T-cell (primary cell): Measurements from ENCODE around the gene CCDC12. TPM values are rescaled to one million over a fixed set of nuclear protein-coding genes. Genes with fewer than 3 reads are reported as not detected.
A peak's percentile ranks its signal among the peaks of the same experiment; 100 is the strongest.

Experiments used
- ATAC-seq, 4 experiments: fragments of 200-7000 bp in 3 of 4; fragments of 150-1000 bp in 1 of 4; cut with Tn5 transposase; replicated peaks in 1 of 4; 1 replicate in 3 of 4; 2 replicates in 1 of 4; pipeline ENCODE4 v1.10.0; 2021; ENCODE audit warnings: moderate library complexity in 3 of 4, mild to moderate bottlenecking in 2 of 4, moderate number of reproducible peaks in 1 of 4
- CTCF ChIA-PET, 2 donors: fragments of 300-600 bp; sonication (Branson Sonifier 250); formaldehyde crosslinking; loops; one replicate each; lab custom pipeline; 2022; ENCODE audit warnings: antibody characterized with exemption in 2 of 2; lab: Charles Lee
- POLR2A ChIA-PET, 2 donors: fragments of 300-600 bp; sonication (Branson Sonifier 250); formaldehyde crosslinking; loops; one replicate each; lab custom pipeline; 2022; ENCODE audit warnings: antibody characterized with exemption in 2 of 2; lab: Charles Lee
- DNase-seq, 35 experiments: peaks; one replicate each; pipeline versions ENCODE4 v3.0.0 to v3.0.0-alpha.2; 2013 to 2023
- H3K27ac ChIP-seq: one replicate; pipeline ENCODE4 v1.5.1; 2013; ENCODE audit warnings: low read length
- H3K27me3 ChIP-seq, 2 experiments: replicated peaks in 1 of 2; 1 replicate in 1 of 2; 2 replicates in 1 of 2; pipeline versions ENCODE4 v1.6.1 to v1.7.0; 2013; ENCODE audit warnings: low read length in 1 of 2, mixed read lengths in 1 of 2; ENCODE audit not compliant: control insufficient read depth in 2 of 2, insufficient read depth in 2 of 2; ENCODE audit errors: extremely low read depth in 1 of 2
- H3K36me3 ChIP-seq, 2 donors: 1 replicate in 1 of 2; 2 replicates in 1 of 2; pipeline versions ENCODE4 v1.6.1 to v1.7.0; 2013; ENCODE audit warnings: low read length in 1 of 2; ENCODE audit not compliant: control insufficient read depth in 2 of 2, insufficient read depth in 1 of 2; ENCODE audit errors: extremely low read depth in 1 of 2
- H3K4me1 ChIP-seq, 2 experiments: 1 replicate in 1 of 2; 2 replicates in 1 of 2; pipeline versions ENCODE4 v1.6.1 to v1.7.0; 2013; ENCODE audit warnings: low read length in 2 of 2, mixed read lengths in 1 of 2; ENCODE audit not compliant: insufficient read depth in 2 of 2, control insufficient read depth in 1 of 2; ENCODE audit errors: extremely low read depth in 1 of 2
- H3K4me3 ChIP-seq, 2 donors: 1 replicate in 1 of 2; 2 replicates in 1 of 2; pipeline versions ENCODE4 v1.5.1 to v1.7.0; 2013; ENCODE audit warnings: mild to moderate bottlenecking in 2 of 2, low read length in 1 of 2, moderate library complexity in 1 of 2; ENCODE audit not compliant: control insufficient read depth in 1 of 2; ENCODE audit errors: extremely low read depth in 1 of 2
- H3K9me3 ChIP-seq: 2 replicates; pipeline ENCODE4 v1.7.0; 2013
- H3K27ac Mint-ChIP-seq, 2 donors: one replicate each; pipeline ENCODE4 v1.8.0; 2020 to 2021; ENCODE audit warnings: mild to moderate bottlenecking in 2 of 2, mixed read lengths in 2 of 2
- H3K27me3 Mint-ChIP-seq, 2 donors: one replicate each; pipeline ENCODE4 v1.8.0; 2021 to 2022; ENCODE audit warnings: mixed read lengths in 2 of 2
- H3K36me3 Mint-ChIP-seq: one replicate; pipeline ENCODE4 v1.8.0; 2021; ENCODE audit warnings: mixed read lengths
- H3K4me1 Mint-ChIP-seq, 3 donors: one replicate each; pipeline ENCODE4 v1.8.0; 2020 to 2022; ENCODE audit warnings: mixed read lengths in 3 of 3, mild to moderate bottlenecking in 1 of 3
- H3K4me3 Mint-ChIP-seq, 3 donors: one replicate each; pipeline ENCODE4 v1.8.0; 2020 to 2022; ENCODE audit warnings: mild to moderate bottlenecking in 3 of 3, mixed read lengths in 3 of 3, moderate library complexity in 3 of 3
- H3K9me3 Mint-ChIP-seq, 3 donors: one replicate each; pipeline ENCODE4 v1.8.0; 2020 to 2022; ENCODE audit warnings: mixed read lengths in 3 of 3
- WGBS: methylation state at CpG from one replicate; pipeline ENCODE4 v1.1.5; 2013; ENCODE audit warnings: missing lambda C conversion rate; ENCODE audit not compliant: insufficient coverage; 5-methylcytosine and 5-hydroxymethylcytosine counted together
- total RNA-seq, 35 experiments: library from RNA in 6 of 35; stranded (reverse) in 6 of 35; fragments of 120-200 nt in 1 of 35; gene quantifications; one replicate each; pipeline versions ENCODE4 v1.2.1 to v1.2.4 and lab custom pipeline; 2013 to 2026

Gene CCDC12
- total RNA-seq, 5 donors from 2014 or later (not counting 1 experiment from before 2014, with no cell fraction given): 66.5 to 78.4 (median 72.8) TPM

DNA sequence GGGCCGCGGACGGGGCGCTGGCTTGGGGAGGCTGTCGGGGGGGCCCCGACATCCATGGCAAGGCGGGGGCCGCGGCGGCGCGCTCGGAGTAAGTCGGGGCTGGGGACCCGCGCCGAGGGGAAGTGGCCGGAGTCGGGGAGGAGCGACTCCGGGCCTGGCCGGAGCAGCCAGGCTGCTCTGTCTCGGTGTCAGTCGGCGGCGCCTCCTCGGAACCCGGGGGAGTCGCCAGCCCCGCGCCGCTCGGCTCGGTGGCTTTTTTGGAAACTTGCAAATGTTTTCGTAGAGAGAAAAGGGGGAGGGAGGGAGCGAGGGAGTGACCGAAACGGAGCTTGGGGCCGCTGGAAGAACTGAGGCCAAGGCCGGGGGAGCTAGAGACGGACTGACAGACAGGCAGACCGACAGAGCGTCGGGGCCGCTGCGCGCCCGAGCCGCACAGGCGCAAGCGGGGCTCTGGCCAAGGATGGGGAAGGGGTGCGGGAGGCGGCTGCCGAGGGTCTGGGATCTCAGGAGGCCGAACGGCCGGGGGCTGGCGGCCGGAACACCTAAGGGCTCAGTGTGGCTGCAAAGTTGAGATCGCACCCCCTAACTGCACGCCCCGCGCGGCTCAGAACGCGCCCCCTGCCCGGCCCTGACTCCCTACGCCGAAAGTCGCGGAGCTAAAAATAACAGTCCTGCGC lies 94.0 kb downstream of the CCDC12 start:
- Histone ChIP-seq H3K4me1 (peaks cover 0 to 18% of the 10 kb centered on the region in 2 experiments), H3K27ac (no peak overlapping the region), H3K4me3 (peak overlapping the region; percentile 22 to 69), H3K9me3 (no peaks in the 10 kb centered on the region), H3K27me3 (peaks cover 7 to 71% of the 10 kb centered on the region in 2 experiments), H3K36me3 (no peaks in the 10 kb centered on the region)
- H3K27me3 Mint-ChIP-seq: peaks cover 19 to 49% of the 10 kb centered on the region in 2 donors
- WGBS: under 1% methylated on average over 65 of the region's 72 CpGs
- H3K36me3 Mint-ChIP-seq: no peaks in the 10 kb centered on the region
- no peak for DNase-seq
- ATAC-seq: peak in 2 of 4 experiments; percentile 21 to 29
- H3K4me1 Mint-ChIP-seq: peaks cover 4 to 15% (median 7%) of the 10 kb centered on the region in 3 donors
- H3K27ac Mint-ChIP-seq: no peak overlapping the region
- POLR2A ChIA-PET: interaction anchor here in 1 of 2 donors (0.7 kb wide), 1 partner anchor 457 kb away, joined by 6 read pairs; no protein-coding TSS in a partner anchor
- CTCF ChIA-PET: interaction anchor here in 1 of 2 donors (0.7 to 1.3 kb wide), 2 partner anchors 9 to 13 kb away, joined by 3 to 5 read pairs; no protein-coding TSS in a partner anchor
- peak overlapping the region; percentile 60 to 69 (median 69) for H3K4me3 Mint-ChIP-seq
- no peaks in the 10 kb centered on the region for H3K9me3 Mint-ChIP-seq

DNA sequence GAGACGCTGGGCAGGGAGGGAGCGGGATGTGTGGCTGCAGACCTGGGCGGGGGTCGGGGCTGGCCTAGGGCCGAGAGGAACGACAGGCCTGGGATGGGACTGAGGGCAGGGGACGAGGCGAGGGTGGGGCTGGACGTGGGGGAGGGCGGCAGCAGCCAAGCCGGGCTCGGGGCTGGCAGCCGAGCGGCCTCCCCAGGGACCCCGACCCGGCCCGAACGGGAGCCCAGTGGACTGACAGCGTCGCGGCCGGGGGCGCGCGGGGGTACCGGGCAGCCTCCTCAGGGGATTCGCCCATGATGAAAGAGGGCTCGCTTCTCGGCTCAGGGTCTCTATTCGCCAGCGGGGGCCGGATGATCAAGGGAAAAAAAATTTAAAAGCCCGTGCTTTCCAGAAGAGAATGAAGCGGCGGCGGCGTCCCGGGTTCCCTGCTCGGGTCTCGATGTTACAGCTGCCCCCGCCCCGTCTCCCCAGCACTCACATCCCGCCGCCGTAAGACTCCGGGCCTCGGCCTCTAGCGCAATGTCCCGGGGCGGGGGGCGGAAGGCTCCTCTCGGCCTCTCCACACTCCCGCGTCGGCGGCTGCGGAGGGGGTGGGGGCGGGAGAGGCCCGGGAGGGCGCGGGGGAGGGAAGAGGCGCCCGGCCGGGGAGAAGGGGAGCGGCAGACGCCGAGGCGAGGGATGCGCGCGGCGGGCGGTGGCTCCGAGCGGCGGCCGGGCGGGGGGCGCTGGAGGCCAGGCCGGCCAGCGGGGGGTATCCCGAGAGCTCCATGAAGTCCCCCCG lies 94.8 kb downstream of the CCDC12 start:
- Histone ChIP-seq H3K4me3 (peak overlapping the region; percentile 21 to 69), H3K36me3 (no peaks in the 10 kb centered on the region), H3K27ac (no peak overlapping the region), H3K27me3 (peaks cover 7 to 72% of the 10 kb centered on the region in 2 experiments), H3K9me3 (no peaks in the 10 kb centered on the region), H3K4me1 (peaks cover 0 to 18% of the 10 kb centered on the region in 2 experiments)
- POLR2A ChIA-PET: no interaction called here
- Mint-ChIP-seq H3K27me3 (peaks cover 19 to 49% of the 10 kb centered on the region in 2 donors), H3K27ac (no peak overlapping the region), H3K36me3 (no peaks in the 10 kb centered on the region), H3K4me3 (peak overlapping the region; percentile 55 to 60 (median 60)), H3K9me3 (no peaks in the 10 kb centered on the region), H3K4me1 (peaks cover 4 to 15% (median 7%) of the 10 kb centered on the region in 3 donors)
- DNase-seq (peak in 10 of 35 experiments; percentile 14 to 32 (median 26)), ATAC-seq (peak; percentile 49 to 59 (median 54))
- WGBS: 7% methylated on average over 63 of the region's 83 CpGs
- CTCF ChIA-PET: no interaction called here

DNA sequence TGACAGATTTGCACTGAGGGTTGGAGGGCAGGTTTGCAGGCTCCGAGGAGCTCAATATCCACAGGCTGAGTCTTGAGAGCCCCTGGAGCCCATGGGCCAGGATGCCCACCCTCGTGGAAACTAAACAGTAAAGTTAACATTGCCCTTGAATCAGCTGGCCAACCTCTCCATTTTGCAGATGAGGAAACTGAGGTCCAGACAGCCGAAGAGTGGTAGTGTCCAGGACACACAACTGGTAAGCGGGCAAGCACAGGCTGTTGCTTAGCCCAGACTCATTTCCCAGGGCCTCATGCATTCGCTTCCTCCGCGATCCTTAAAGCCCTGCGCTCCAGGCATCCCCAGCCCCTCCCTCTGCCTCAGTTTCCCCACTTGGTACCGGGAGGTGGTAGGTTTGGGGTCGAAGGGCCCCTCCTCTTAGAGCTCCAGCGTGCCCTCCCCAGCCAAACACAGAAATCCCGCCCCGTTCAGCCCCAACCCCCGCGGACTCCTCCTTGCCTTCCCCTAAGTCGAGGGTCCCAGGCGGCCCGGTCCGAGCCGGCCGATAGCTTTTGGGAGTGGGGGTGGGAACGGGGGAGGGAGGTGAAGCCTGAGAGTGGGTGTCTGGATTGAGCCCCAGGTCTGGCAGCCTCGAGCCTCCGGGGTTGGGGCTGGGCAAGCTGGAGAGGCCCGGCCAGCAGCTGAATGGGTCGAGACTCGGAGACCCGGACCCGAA lies 95.5 kb downstream of the CCDC12 start:
- no peaks in the 10 kb centered on the region for H3K9me3 Mint-ChIP-seq
- ChIA-PET POLR2A (interaction anchor here in 1 of 2 donors (0.6 kb wide), 1 partner anchor 180 kb away, joined by 4 read pairs; the partner anchor contains the start of gene TMIE), CTCF (no interaction called here)
- no peak for ATAC-seq
- H3K4me1 Mint-ChIP-seq: peaks cover 4 to 15% (median 7%) of the 10 kb centered on the region in 3 donors
- peaks cover 19 to 49% of the 10 kb centered on the region in 2 donors for H3K27me3 Mint-ChIP-seq
- DNase-seq: no peak
- no peaks in the 10 kb centered on the region for H3K36me3 ChIP-seq
- no peaks in the 10 kb centered on the region for H3K9me3 ChIP-seq
- peaks cover 0 to 18% of the 10 kb centered on the region in 2 experiments for H3K4me1 ChIP-seq
- no peak overlapping the region for H3K27ac ChIP-seq
- H3K4me3 ChIP-seq: no peak overlapping the region
- peak overlapping the region; percentile 56 to 61 (median 60) for H3K4me3 Mint-ChIP-seq
- no peaks in the 10 kb centered on the region for H3K36me3 Mint-ChIP-seq
- no peak overlapping the region for H3K27ac Mint-ChIP-seq
- 50% methylated on average over 18 of the region's 29 CpGs for WGBS
- H3K27me3 ChIP-seq: peaks cover 7 to 73% of the 10 kb centered on the region in 2 experiments

DNA sequence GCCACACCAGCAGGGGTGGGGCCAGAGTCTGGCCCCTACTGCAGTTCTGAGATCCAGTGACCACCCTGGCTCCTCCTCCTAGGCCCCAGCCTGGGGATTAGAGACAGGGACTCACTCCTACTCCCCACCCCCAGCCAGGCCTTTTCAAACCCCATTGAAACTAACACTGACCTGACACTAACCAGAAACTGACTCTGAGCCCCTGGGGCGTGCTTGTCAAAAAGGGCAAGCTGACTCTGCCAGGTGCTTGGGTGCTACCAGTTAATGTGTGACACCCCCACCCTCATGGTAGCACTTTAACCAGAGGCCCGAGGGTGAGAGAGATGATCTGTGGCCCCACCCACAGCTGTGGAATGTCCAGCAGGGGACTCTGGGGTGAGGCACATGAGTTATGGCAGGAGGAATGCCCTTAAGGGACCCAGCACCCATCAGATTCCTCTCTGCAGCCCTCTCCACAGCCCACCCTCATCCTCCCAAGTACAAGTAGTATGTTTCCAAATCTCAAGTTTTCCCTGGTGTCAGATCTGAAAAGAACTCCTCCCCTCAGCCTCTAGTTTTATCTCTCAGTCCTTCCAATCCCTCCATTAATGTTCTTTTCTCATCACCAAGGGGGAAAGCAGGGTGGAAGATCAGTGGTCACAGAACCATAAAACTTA lies 97.6 kb downstream of the CCDC12 start:
- no peak overlapping the region for H3K4me3 ChIP-seq
- ATAC-seq (no peak), DNase-seq (no peak)
- H3K27ac ChIP-seq: no peak overlapping the region
- Mint-ChIP-seq H3K27me3 (peaks cover 16 to 29% of the 10 kb centered on the region in 2 donors), H3K4me1 (peaks cover 10 to 17% (median 13%) of the 10 kb centered on the region in 3 donors), H3K4me3 (no peak overlapping the region), H3K27ac (no peak overlapping the region), H3K36me3 (no peaks in the 10 kb centered on the region), H3K9me3 (no peaks in the 10 kb centered on the region)
- H3K4me1 ChIP-seq: peaks cover 3 to 25% of the 10 kb centered on the region in 2 experiments
- H3K36me3 ChIP-seq: no peaks in the 10 kb centered on the region
- peaks cover under 1 to 67% of the 10 kb centered on the region in 2 experiments for H3K27me3 ChIP-seq
- no CpG with 5 or more reads among the region's 2 CpGs for WGBS
- no peaks in the 10 kb centered on the region for H3K9me3 ChIP-seq
- ChIA-PET POLR2A (no interaction called here), CTCF (no interaction called here)

DNA sequence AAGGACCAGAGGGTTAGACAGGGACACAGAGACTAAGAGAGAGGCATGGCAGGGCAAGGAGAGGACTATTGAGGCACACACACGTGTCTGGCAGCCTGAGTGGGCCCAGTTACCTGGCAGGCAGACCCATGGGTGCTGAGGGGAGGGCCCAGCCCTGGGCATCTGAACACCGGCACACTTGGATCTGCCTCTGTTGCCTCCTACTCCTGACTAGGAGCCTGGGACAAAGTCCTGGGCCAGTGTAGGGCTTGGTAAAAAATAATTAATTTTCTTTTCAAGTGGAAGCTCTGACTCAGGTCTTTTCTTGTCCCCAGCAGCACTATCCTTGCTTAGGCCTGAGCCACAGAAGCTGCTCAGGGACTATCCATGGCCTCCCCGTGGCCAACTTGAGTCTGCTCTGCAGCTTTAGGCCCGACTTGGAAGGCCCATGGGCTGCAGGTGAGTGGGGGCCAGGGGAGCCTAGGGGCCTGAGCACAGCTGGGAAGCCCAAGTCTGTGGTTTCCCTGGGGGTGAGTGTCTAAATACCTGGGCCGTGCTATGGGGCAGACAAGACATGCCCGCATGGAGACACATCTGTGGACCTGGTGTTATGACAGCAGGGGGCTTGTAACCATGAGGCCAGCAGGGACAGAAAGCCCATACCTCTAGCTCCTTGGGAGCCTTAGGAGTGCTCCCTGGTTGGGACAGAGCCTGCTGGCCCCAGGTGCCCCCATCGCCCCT lies 99.0 kb downstream of the CCDC12 start, which contains the start of gene PTH1R:
Gene PTH1R (plus strand): TSS at position 316 of the 720 bp plus-strand sequence. CDS start 5,839 bp downstream, outside the sequence.
- CTCF ChIA-PET: no interaction called here

More for the DNA sequence above, 99.0 kb downstream of the CCDC12 start, which contains the start of gene PTH1R:
- Mint-ChIP-seq H3K27ac (no peak within 1 kb of the TSS), H3K27me3 (peaks cover 12 to 26% of the 10 kb centered on the region in 2 donors), H3K4me3 (no peak within 1 kb of the TSS), H3K4me1 (peaks cover 12 to 24% (median 14%) of the 10 kb centered on the region in 3 donors), H3K36me3 (no peaks in the 10 kb centered on the region), H3K9me3 (no peaks in the 10 kb centered on the region)
- no peak within 1 kb of the TSS for H3K27ac ChIP-seq
- no peak within 1 kb of the TSS for H3K4me3 ChIP-seq
- H3K4me1 ChIP-seq: peaks cover 7 to 20% of the 10 kb centered on the region in 2 experiments
- no peaks in the 10 kb centered on the region for H3K36me3 ChIP-seq
- 61% methylated on average over 4 of the region's 7 CpGs for WGBS
- peaks cover 0 to 70% of the 10 kb centered on the region in 2 experiments for H3K27me3 ChIP-seq
- DNase-seq: no peak
- no peak for ATAC-seq
- POLR2A ChIA-PET: no interaction called here
- no peaks in the 10 kb centered on the region for H3K9me3 ChIP-seq
